Cardiac fibroblast (primary cell): ENCODE measurements around the gene CASZ1.

ENCODE experiments used
- DNase-seq, 2 donors: peaks; one replicate each; pipeline versions ENCODE4 v3.0.0 to v3.0.0-alpha.2; 2010; ENCODE audit warnings: low read depth in 2 of 2
- H3K4me3 ChIP-seq, 2 donors: replicated peaks in 1 of 2; 1 replicate in 1 of 2; 2 replicates in 1 of 2; pipeline ENCODE4 v1.5.1; 2011; ENCODE audit warnings: low read depth in 2 of 2, low read length in 2 of 2, mild to moderate bottlenecking in 2 of 2, moderate library complexity in 1 of 2
- TF ChIP-seq, protein P1 (sequence below): IDR thresholded peaks from one replicate; pipeline ENCODE4 v1.5.1; 2011; ENCODE audit warnings: low read depth, mild to moderate bottlenecking, low read length, inconsistent platforms

Gene CASZ1

DNA sequence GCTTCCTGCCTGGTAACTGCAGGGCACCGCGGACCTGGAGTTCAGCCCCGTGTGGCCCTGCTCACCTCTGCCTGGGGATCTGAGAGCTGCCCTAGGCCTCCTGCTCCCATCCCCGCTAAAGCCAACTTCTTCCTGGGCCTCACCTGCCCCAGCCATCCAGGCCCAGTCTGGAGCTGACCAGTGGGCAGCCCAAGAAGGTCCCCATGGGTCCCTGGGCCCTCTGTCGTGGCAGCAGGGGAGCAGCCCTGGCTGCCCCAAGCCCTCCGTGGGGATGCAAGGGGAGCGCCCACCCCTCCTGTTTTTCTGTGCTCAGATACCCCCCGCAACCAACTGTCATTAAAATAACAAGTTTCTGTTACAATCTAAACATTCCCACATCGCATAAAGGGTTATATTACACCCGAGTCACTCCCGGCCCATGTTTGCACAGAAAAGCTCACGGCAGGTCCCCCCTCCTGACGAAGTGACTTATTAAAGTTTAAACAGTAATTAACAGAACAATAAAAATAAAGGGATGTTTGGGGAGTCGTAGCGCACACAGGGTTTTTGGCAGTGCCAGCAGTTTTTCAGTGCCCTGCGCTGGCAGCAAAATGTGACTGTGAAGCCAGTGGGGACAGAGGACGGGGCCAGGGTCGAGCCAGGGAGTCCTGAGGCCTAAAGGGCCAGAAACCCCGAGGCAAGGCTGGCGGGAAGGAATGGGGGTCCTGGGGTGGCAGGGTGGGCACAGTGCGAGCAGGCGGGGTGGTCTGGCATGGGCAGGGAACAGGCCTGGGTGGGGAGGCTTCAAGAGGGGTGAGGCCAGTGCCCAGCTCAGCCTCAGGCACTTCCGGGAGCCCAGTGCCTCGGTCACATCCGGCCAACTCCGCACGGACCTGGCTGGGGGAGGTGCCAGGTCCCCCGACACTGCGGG is 121.5 kb downstream of the CASZ1 start:
- TF ChIP-seq, protein P1, sequence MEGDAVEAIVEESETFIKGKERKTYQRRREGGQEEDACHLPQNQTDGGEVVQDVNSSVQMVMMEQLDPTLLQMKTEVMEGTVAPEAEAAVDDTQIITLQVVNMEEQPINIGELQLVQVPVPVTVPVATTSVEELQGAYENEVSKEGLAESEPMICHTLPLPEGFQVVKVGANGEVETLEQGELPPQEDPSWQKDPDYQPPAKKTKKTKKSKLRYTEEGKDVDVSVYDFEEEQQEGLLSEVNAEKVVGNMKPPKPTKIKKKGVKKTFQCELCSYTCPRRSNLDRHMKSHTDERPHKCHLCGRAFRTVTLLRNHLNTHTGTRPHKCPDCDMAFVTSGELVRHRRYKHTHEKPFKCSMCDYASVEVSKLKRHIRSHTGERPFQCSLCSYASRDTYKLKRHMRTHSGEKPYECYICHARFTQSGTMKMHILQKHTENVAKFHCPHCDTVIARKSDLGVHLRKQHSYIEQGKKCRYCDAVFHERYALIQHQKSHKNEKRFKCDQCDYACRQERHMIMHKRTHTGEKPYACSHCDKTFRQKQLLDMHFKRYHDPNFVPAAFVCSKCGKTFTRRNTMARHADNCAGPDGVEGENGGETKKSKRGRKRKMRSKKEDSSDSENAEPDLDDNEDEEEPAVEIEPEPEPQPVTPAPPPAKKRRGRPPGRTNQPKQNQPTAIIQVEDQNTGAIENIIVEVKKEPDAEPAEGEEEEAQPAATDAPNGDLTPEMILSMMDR = no peak
- no peak overlapping the region for H3K4me3 ChIP-seq
- DNase-seq = no peak

DNA sequence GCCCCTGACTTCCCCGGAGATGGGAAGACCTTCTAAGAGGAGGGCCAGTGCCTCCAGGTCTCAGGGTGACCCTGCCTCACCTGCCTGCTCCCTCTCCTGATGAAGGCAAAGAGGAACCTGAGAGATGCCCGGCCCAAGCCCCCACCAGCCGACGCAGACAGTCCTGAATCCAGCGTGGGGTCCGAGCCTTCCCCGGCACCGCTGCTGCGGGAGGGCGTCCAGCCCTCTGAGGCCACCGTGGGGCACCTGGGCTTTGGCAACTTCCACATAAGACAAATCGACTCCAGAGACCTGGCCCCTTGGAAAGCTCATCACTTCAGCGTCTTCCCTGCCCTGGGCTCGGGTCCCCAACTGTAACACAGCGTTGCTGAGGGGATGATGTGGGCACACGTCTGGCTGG is 122.2 kb downstream of the CASZ1 start:
- no peak for DNase-seq
- no peak overlapping the region for H3K4me3 ChIP-seq
- TF ChIP-seq, protein P1 = no peak

DNA sequence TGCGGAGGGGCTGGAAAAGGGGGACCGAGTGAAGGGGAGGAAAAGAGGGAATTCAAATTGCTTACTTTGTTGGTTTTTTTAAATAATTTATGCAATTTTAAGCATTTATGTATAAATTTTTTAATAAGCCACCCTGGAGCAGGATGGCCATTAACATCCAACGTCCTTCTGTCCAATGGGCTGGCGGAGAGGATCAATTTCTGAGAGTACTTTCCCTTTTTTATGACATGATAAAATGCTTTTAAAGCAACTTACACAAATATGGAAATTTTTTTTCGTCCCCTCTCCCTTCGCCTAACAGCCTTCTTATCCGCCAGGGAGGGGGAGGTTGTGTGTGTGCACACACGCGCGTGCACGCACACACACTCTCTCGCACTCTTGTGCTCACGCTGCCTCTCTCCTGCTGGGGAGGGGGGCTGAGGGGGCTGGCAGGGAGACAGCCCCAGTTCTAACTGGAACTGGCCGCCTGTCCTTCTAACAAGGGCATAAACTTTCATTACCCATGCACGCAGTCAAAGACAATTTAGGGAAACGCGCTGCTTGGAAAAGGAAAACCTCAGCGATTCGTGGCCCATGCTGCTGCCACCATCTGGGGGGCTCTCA is 123.2 kb downstream of the CASZ1 start:
- DNase-seq = no peak
- H3K4me3 ChIP-seq = no peak overlapping the region
- TF ChIP-seq, protein P1 = no peak

DNA sequence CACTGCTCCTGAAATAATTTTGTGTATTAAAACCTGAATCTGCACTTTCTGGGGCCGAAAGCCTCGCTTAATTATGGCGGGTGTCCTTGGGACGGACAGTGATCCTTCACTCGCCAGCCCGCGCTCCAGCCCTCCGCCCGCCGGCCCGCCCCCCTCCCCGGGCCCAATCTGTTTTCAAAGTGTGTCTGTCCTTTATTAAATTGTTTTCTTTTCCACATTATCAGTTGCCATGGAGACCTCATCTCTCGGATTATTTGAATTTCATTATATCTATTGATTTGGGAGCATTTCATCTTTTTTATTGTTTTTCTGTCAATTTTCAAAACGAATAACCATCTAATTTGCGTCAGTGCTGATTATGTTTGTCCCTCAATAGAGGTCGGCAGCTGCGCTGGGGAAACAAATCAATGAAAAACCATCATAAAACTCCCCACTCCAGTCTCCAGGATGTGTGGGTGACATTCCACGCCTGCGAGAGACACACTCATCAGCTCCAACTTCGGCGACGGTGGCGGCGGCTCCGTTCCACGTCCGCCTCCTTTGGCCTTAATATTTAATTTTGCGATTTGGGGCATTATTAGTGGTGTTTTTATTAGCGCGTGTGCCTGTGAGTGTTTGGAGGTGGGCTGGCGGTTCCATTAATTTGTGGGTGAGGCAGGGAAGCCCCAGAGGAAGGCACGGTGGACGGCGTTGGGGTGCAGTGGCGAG is 123.9 kb downstream of the CASZ1 start:
- H3K4me3 ChIP-seq = no peak overlapping the region
- no peak for DNase-seq
- TF ChIP-seq, protein P1 = no peak

DNA sequence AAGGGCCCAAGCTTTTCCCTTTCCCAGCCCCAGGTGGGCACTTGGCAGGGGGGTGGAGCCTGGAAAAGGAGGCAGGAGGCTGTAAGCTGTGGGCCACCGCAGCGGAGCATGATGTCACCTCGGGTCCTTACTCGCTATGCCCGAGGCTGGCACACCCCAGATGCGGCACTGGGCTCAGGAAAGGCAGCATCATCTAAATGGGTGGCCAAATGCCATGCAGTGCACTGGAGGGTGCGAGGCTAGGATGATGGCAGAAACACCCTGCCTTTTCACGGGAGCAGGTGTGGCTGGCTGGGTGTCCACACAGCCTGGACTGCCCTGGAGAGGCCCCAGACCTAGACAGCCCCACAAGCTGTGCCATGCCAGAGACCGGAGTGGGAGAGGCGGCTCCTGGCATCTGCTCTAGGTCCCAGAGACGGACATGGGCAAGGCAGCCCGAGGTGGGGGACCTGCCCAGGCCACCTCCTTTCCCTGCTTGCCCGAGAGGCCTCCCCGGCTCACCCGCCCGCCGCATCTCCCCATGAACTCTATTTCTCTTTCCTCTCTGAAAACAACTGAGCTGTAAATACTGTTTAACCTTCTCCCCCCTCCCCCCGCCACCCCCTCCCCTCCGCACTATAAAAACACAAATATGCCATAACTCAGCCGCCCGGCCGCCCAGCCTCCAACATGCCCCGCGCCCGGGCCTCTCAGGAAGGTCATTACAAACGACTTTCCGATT is 124.7 kb downstream of the CASZ1 start:
- TF ChIP-seq, protein P1 = no peak
- H3K4me3 ChIP-seq = no peak overlapping the region
- DNase-seq = no peak

DNA sequence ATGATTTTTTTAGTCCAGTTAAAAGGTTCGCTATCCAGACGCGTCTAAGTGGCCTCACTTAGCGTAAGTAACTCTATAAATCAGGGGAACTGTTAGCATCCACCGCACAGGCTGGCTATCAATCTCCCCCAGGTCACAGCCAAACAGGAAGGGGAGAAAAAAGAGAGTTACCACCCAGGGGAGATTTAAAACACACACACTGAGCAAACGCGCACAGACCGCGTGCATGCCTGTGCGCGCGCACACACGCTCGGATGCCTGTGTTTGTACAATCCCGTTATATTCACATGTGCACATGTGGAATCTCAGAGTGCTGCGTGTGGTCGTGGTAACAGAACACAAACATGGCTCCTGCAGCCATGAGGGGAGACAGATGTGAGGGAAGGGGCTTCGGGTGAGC is 125.4 kb downstream of the CASZ1 start:
- TF ChIP-seq, protein P1 = no peak
- DNase-seq = no peak
- H3K4me3 ChIP-seq = no peak overlapping the region
